EL (cell line): Measurements from ENCODE around the gene CFL2.

ENCODE experiments used
- DNase-seq: peaks from one replicate; pipeline ENCODE4 v3.0.0-alpha.2; 2016

The CFL2 gene

DNA sequence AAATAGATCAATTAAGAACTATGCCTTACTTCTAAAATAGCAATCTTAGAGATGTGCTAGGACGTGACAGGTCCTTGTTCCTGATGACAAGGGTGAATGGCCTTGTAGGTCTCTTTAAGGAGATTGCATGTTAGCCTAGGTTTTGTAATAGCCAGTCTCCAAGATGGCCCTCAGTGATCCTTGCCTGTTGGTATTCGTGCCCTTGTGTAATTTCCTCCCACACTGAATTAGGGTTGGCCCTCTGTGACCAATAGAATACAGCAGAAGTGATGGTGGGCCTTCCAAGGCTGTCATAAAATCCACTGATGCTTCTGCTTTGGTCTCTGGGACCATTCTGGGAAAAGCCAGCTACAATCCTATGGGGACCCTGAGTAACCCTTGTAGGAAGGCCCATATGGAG lies 46.3 kb downstream of the CFL2 start:
- no peak for DNase-seq

GRCh38 chr14:34667007-34667406 lies 47.4 kb downstream of the CFL2 start:
- DNase-seq: no peak

GRCh38 chr14:34665785-34666435 lies 48.5 kb downstream of the CFL2 start:
- peak; percentile 96 for DNase-seq

GRCh38 chr14:34662561-34663088 lies 51.8 kb downstream of the CFL2 start:
- no peak for DNase-seq

GRCh38 chr14:34660796-34661195 lies 53.6 kb downstream of the CFL2 start:
- DNase-seq: no peak
